Mesenchymal stem cell (in vitro differentiated cells and primary cell): ENCODE data around the gene DNAJC5.
A peak's percentile ranks its signal among the peaks of the same experiment; 100 is the strongest.
"Not testable (repeated sequence)": the region's sequence is repeated elsewhere in the genome, so short reads cannot be mapped to it uniquely, and the experiment has no call there.

Experiments used
- DNase-seq: peaks from one replicate; pipeline ENCODE4 v3.0.0-alpha.2; 2013
- H2AFZ ChIP-seq: one replicate; pipeline ENCODE4 v1.6.1; 2013; ENCODE audit warnings: low read depth, mild to moderate bottlenecking, control low read depth, inconsistent platforms, low read length, moderate library complexity
- H2AK5ac ChIP-seq: 2 replicates; pipeline ENCODE4 v1.6.1; 2013; ENCODE audit warnings: low read length, moderate library complexity, mild to moderate bottlenecking, inconsistent platforms; ENCODE audit not compliant: severe bottlenecking
- H2BK120ac ChIP-seq: one replicate; pipeline ENCODE4 v1.6.1; 2013; ENCODE audit warnings: low read depth, mild to moderate bottlenecking, inconsistent platforms, low read length, moderate library complexity
- H2BK12ac ChIP-seq, 2 experiments: one replicate each; pipeline ENCODE4 v1.6.1; 2013; ENCODE audit warnings: inconsistent platforms in 2 of 2, low read length in 2 of 2, mild to moderate bottlenecking in 2 of 2, moderate library complexity in 2 of 2, control low read depth in 1 of 2
- H2BK15ac ChIP-seq: one replicate; pipeline ENCODE4 v1.6.1; 2013; ENCODE audit warnings: mild to moderate bottlenecking, low read depth, inconsistent platforms; ENCODE audit not compliant: poor library complexity, severe bottlenecking
- H2BK5ac ChIP-seq: 2 replicates; pipeline ENCODE4 v1.6.1; 2013; ENCODE audit warnings: low read depth, mild to moderate bottlenecking, low read length, control low read depth, inconsistent platforms; ENCODE audit not compliant: poor library complexity, severe bottlenecking
- H3K14ac ChIP-seq, 2 experiments: one replicate each; pipeline ENCODE4 v1.6.1; 2013; ENCODE audit warnings: inconsistent platforms in 2 of 2, low read length in 2 of 2, control low read depth in 1 of 2, mild to moderate bottlenecking in 1 of 2, moderate library complexity in 1 of 2
- H3K18ac ChIP-seq, 2 experiments: one replicate each; pipeline ENCODE4 v1.6.1; 2013; ENCODE audit warnings: inconsistent platforms in 2 of 2, low read length in 2 of 2, control low read depth in 1 of 2, low read depth in 1 of 2, mild to moderate bottlenecking in 1 of 2
- H3K23ac ChIP-seq, 2 experiments: one replicate each; pipeline ENCODE4 v1.6.1; 2013; ENCODE audit warnings: inconsistent platforms in 2 of 2, low read length in 2 of 2, mild to moderate bottlenecking in 2 of 2, moderate library complexity in 2 of 2, control low read depth in 1 of 2
- H3K27ac ChIP-seq: 2 replicates; pipeline ENCODE4 v1.5.1; 2013; ENCODE audit warnings: mild to moderate bottlenecking, moderate library complexity, low read length, control low read depth, inconsistent platforms; ENCODE audit not compliant: poor library complexity, severe bottlenecking
- H3K27me3 ChIP-seq, 2 experiments: 2 replicates each; pipeline versions ENCODE4 v1.6.1 to v1.7.0; 2013; ENCODE audit warnings: low read length in 2 of 2, mild to moderate bottlenecking in 2 of 2, moderate library complexity in 2 of 2, control low read depth in 1 of 2, inconsistent platforms in 1 of 2; ENCODE audit not compliant: control insufficient read depth in 1 of 2, insufficient read depth in 1 of 2
- H3K36me3 ChIP-seq, 2 experiments: 2 replicates each; pipeline versions ENCODE4 v1.6.1 to v1.7.0; 2013; ENCODE audit warnings: low read length in 2 of 2, control low read depth in 1 of 2, inconsistent platforms in 1 of 2, low read depth in 1 of 2, mild to moderate bottlenecking in 1 of 2; ENCODE audit not compliant: insufficient read depth in 2 of 2, control insufficient read depth in 1 of 2
- H3K4ac ChIP-seq, 2 experiments: one replicate each; pipeline ENCODE4 v1.6.1; 2013; ENCODE audit warnings: inconsistent platforms in 2 of 2, low read length in 2 of 2, mild to moderate bottlenecking in 2 of 2, moderate library complexity in 2 of 2, control low read depth in 1 of 2, low read depth in 1 of 2
- H3K4me1 ChIP-seq: 2 replicates; pipeline ENCODE4 v1.6.1; 2013; ENCODE audit warnings: low read depth, low read length, control low read depth; ENCODE audit not compliant: control insufficient read depth, insufficient read depth
- H3K4me2 ChIP-seq: 2 replicates; pipeline ENCODE4 v1.6.1; 2013; ENCODE audit warnings: low read length, mild to moderate bottlenecking, inconsistent platforms; ENCODE audit not compliant: poor library complexity, severe bottlenecking
- H3K4me3 ChIP-seq, 2 experiments: 2 replicates each; pipeline versions ENCODE4 v1.5.1 to v1.7.0; 2013; ENCODE audit warnings: low read length in 2 of 2, mild to moderate bottlenecking in 2 of 2, control low read depth in 1 of 2, low read depth in 1 of 2; ENCODE audit not compliant: insufficient read depth in 1 of 2
- H3K79me1 ChIP-seq: replicated peaks from 2 replicates; pipeline ENCODE4 v1.6.1; 2013; ENCODE audit warnings: mild to moderate bottlenecking, control low read depth, low read length, inconsistent platforms; ENCODE audit not compliant: poor library complexity, severe bottlenecking
- H3K9ac ChIP-seq: 2 replicates; pipeline ENCODE4 v1.7.0; 2013; ENCODE audit warnings: mild to moderate bottlenecking, low read length, moderate library complexity
- H3K9me3 ChIP-seq: 2 replicates; pipeline ENCODE4 v1.7.0; 2013; ENCODE audit warnings: mild to moderate bottlenecking, low read length; ENCODE audit not compliant: control insufficient read depth
- H4K8ac ChIP-seq: one replicate; pipeline ENCODE4 v1.6.1; 2013; ENCODE audit warnings: inconsistent platforms, mild to moderate bottlenecking, low read length, moderate library complexity
- H4K91ac ChIP-seq: one replicate; pipeline ENCODE4 v1.6.1; 2013; ENCODE audit warnings: mild to moderate bottlenecking, low read length, inconsistent platforms
- WGBS: methylation state at CpG from one replicate; pipeline ENCODE4 v1.1.7; 2013; ENCODE audit warnings: mixed read lengths; 5-methylcytosine and 5-hydroxymethylcytosine counted together

DNAJC5 gene

GRCh38 chr20:63973636-63974401 is 78.9 kb downstream of the DNAJC5 start:
- no peak overlapping the region for H2BK5ac ChIP-seq
- H3K36me3 ChIP-seq = peaks cover 0 to 12% of the 10 kb centered on the region in 2 experiments
- peak overlapping the region in 1 of 2 experiments; percentile 37 for H3K18ac ChIP-seq
- H3K4me3 ChIP-seq = peak overlapping the region; percentile 55 to 78
- no peaks in the 10 kb centered on the region for H3K9me3 ChIP-seq
- no peak overlapping the region for H4K91ac ChIP-seq
- no peaks in the 10 kb centered on the region for H3K27me3 ChIP-seq
- no peak overlapping the region for H3K23ac ChIP-seq
- no peak overlapping the region for H3K14ac ChIP-seq
- peak overlapping the region; percentile 48 for H2AFZ ChIP-seq
- WGBS = 14% methylated on average over 37 of the region's 37 CpGs
- DNase-seq = peak; percentile 87
- H2BK15ac ChIP-seq = no peak overlapping the region
- peak overlapping the region; percentile 78 for H3K9ac ChIP-seq
- peaks cover 41% of the 10 kb centered on the region for H3K4me1 ChIP-seq
- H4K8ac ChIP-seq = peak overlapping the region; percentile 46
- H3K4ac ChIP-seq = no peak overlapping the region
- H3K4me2 ChIP-seq = peak overlapping the region; percentile 83
- peaks cover 9% of the 10 kb centered on the region for H3K79me1 ChIP-seq
- no peak overlapping the region for H2AK5ac ChIP-seq
- H2BK12ac ChIP-seq = no peak overlapping the region
- H2BK120ac ChIP-seq = no peak overlapping the region
- no peak overlapping the region for H3K27ac ChIP-seq

DNA sequence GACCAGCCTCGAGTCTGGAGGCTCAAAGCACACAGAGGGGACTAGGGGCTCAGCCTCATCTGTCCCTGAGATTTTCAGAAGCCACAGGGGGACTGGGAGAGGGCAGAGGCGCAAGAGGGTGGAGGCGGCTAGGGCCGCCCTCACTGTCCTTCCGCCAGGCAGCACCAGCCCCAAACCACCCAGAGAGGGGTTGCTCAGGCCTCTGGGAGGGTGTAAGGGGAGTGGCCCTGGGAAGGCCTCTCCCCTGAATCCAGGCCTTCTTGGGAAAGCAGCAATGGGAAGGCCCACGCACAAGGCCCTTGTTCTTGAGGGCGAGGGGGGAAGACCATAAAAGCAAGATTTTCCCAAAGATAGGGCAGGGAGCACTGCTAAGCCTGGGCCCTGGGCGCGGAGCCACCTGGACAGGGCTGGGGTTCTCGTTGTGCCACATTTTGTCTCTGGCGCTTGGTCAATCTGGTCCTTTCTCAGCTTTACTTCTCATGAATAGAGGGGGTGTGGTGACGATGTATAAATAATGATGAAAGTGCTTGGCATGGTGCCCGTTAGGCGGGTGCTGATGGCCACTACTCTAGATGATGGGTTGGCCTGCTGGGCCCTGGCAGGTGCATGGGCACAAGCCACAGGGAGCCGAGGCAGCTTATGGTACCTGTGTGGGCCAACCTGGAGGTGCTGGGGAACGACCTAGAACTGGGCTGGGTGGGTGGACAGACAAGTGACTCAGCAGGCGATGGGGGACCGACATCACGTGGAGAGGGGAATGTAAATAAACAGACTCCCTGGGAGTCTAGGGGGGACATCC is 79.7 kb downstream of the DNAJC5 start:
- no peak for DNase-seq
- H3K4ac ChIP-seq = no peak overlapping the region
- H3K14ac ChIP-seq = no peak overlapping the region
- H3K9me3 ChIP-seq = no peaks in the 10 kb centered on the region
- no peak overlapping the region for H3K27ac ChIP-seq
- no peak overlapping the region for H2BK12ac ChIP-seq
- no peak overlapping the region for H4K8ac ChIP-seq
- H3K36me3 ChIP-seq = peaks cover 0 to 11% of the 10 kb centered on the region in 2 experiments
- 79% methylated on average over 17 of the region's 19 CpGs for WGBS
- peaks cover 4% of the 10 kb centered on the region for H3K79me1 ChIP-seq
- H3K4me2 ChIP-seq = no peak overlapping the region
- no peak overlapping the region for H2BK5ac ChIP-seq
- H3K18ac ChIP-seq = no peak overlapping the region
- no peak overlapping the region for H2BK120ac ChIP-seq
- H3K4me1 ChIP-seq = peaks cover 43% of the 10 kb centered on the region
- no peak overlapping the region for H2BK15ac ChIP-seq
- no peak overlapping the region for H3K23ac ChIP-seq
- no peak overlapping the region for H4K91ac ChIP-seq
- no peaks in the 10 kb centered on the region for H3K27me3 ChIP-seq
- no peak overlapping the region for H2AFZ ChIP-seq
- peak overlapping the region; percentile 51 for H3K9ac ChIP-seq
- H2AK5ac ChIP-seq = no peak overlapping the region
- no peak overlapping the region for H3K4me3 ChIP-seq

DNA sequence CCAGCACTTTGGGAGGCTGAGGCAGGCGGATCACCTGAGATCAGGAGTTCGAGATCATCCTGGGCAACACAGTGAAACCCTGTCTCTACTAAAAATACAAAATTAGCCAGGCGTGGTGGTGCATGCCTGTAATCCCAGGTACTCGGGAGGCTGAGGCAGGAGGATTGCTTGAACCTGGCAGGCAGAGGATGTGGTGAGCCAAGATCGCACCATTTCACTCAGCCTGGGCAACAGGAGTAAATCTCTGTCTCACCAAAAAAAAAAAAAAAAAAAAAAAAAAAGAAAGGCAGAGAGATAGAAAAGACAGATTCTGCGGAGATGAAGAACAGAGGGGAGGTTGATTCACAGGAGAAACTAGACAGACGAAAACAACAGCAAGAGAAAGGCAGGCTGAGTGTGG is 81.6 kb downstream of the DNAJC5 start:
- H2AK5ac ChIP-seq, H4K8ac ChIP-seq, H3K79me1 ChIP-seq, H3K4me3 ChIP-seq, H3K27me3 ChIP-seq, H3K27ac ChIP-seq, H2BK15ac ChIP-seq, H3K4me2 ChIP-seq, H3K18ac ChIP-seq, H2BK120ac ChIP-seq, DNase-seq, H3K4ac ChIP-seq, H2BK5ac ChIP-seq, H3K9me3 ChIP-seq, H3K23ac ChIP-seq, H2AFZ ChIP-seq, H3K14ac ChIP-seq, H4K91ac ChIP-seq, H3K9ac ChIP-seq: not testable (repeated sequence)
- Histone ChIP-seq H3K36me3 (peaks cover 0 to 11% of the 10 kb centered on the region in 2 experiments), H3K4me1 (peaks cover 48% of the 10 kb centered on the region), H2BK12ac (peak overlapping the region in 1 of 2 experiments; percentile 0)
- WGBS = 94% methylated on average over 4 of the region's 7 CpGs
